Upper lobe of right lung (tissue), 1 donor: ENCODE measurements around the gene BCL11A. TPM values are rescaled to one million over a fixed set of nuclear protein-coding genes. Genes with fewer than 3 reads are reported as not detected.

Experiments used
- ATAC-seq: fragments of 200-7000 bp; cut with Tn5 transposase; one replicate; pipeline ENCODE4 v1.9.1; 2020; ENCODE audit warnings: mild to moderate bottlenecking, moderate library complexity
- DNase-seq: peaks from one replicate; pipeline ENCODE4 v3.0.0-alpha.2; 2020
- H3K27ac ChIP-seq: fragments of 200-600 bp; one replicate; pipeline ENCODE4 v1.8.0; 2022
- H3K27me3 ChIP-seq: fragments of 200-600 bp; one replicate; pipeline ENCODE4 v1.8.0; 2022; ENCODE audit warnings: mild to moderate bottlenecking
- H3K36me3 ChIP-seq: fragments of 200-600 bp; one replicate; pipeline ENCODE4 v1.8.0; 2022
- H3K4me1 ChIP-seq: fragments of 200-600 bp; one replicate; pipeline ENCODE4 v1.8.0; 2022
- H3K4me3 ChIP-seq: fragments of 200-600 bp; one replicate; pipeline ENCODE4 v1.8.0; 2022; ENCODE audit warnings: mild to moderate bottlenecking
- H3K9me3 ChIP-seq: fragments of 200-600 bp; one replicate; pipeline ENCODE4 v1.8.0; 2022
- CTCF ChIP-seq: fragments of 200-600 bp; IDR thresholded peaks from one replicate; pipeline ENCODE4 v1.8.0; 2022; ENCODE audit warnings: antibody characterized with exemption
- intact Hi-C: fragments of 100-400 bp; cut with DNase I; formaldehyde crosslinking; loops from one replicate; pipeline ENCODE4 v1.11.0; 2022
- total RNA-seq: library from RNA; stranded (reverse); fragmentation: NEBNext Ultra II Directional; extraction: Animal tissue kit (Norgen Biotek cat#: 25700); gene quantifications from one replicate; pipeline ENCODE4 v1.2.1, GENCODE V29; 2021
- donor health status: DM: no; HTN: yes; CAD: no; lungs with severe emphysema.

The BCL11A gene
- total RNA-seq, 1 donor from 2014 or later, result 10.3 TPM

GRCh38 chr2:60496956-60497355, 56.5 kb downstream of the BCL11A start:
- no peak for TF ChIP-seq CTCF
- no peaks in the 10 kb centered on the region for H3K9me3 ChIP-seq
- H3K4me3 ChIP-seq, result no peak overlapping the region
- no peaks in the 10 kb centered on the region for H3K4me1 ChIP-seq
- H3K27me3 ChIP-seq, result no peaks in the 10 kb centered on the region
- intact Hi-C loops, result no loop called here
- no peak overlapping the region for H3K27ac ChIP-seq
- H3K36me3 ChIP-seq, result no peaks in the 10 kb centered on the region
- DNase-seq (no peak), ATAC-seq (no peak)

GRCh38 chr2:60496475-60496874, 57.0 kb downstream of the BCL11A start:
- ATAC-seq, result no peak
- no peaks in the 10 kb centered on the region for H3K36me3 ChIP-seq

GRCh38 chr2:60495041-60495625, 58.3 kb downstream of the BCL11A start:
- H3K4me1 ChIP-seq, result no peaks in the 10 kb centered on the region
- intact Hi-C loops, result no loop called here
- DNase-seq (no peak), ATAC-seq (no peak)
- no peak overlapping the region for H3K4me3 ChIP-seq
- H3K27ac ChIP-seq, result no peak overlapping the region
- no peaks in the 10 kb centered on the region for H3K36me3 ChIP-seq
- H3K9me3 ChIP-seq, result no peaks in the 10 kb centered on the region
- H3K27me3 ChIP-seq, result no peaks in the 10 kb centered on the region
- TF ChIP-seq CTCF, result no peak

More at GRCh38 chr2:60496475-60496874, 57.0 kb downstream of the BCL11A start:
- H3K27ac ChIP-seq, result no peak overlapping the region
- H3K4me3 ChIP-seq, result no peak overlapping the region
- H3K27me3 ChIP-seq, result no peaks in the 10 kb centered on the region
- DNase-seq, result no peak
- TF ChIP-seq CTCF, result no peak
- intact Hi-C loops, result no loop called here
- no peaks in the 10 kb centered on the region for H3K9me3 ChIP-seq
- H3K4me1 ChIP-seq, result no peaks in the 10 kb centered on the region

- intact Hi-C loops, result no loop called here
- no peak overlapping the region for H3K27ac ChIP-seq
- H3K4me1 ChIP-seq, result no peaks in the 10 kb centered on the region
- H3K9me3 ChIP-seq, result no peaks in the 10 kb centered on the region
- no peak for ATAC-seq
- TF ChIP-seq CTCF, result no peak
- no peaks in the 10 kb centered on the region for H3K36me3 ChIP-seq
- H3K27me3 ChIP-seq, result no peaks in the 10 kb centered on the region
- H3K4me3 ChIP-seq, result no peak overlapping the region
- DNase-seq, result no peak
These were observed 59.6 kb downstream of the BCL11A start for GRCh38 chr2:60493804-60494387.

GRCh38 chr2:60492548-60492947, 60.9 kb downstream of the BCL11A start:
- no peak overlapping the region for H3K27ac ChIP-seq
- ATAC-seq (no peak), DNase-seq (no peak)
- no peaks in the 10 kb centered on the region for H3K4me1 ChIP-seq
- no peak overlapping the region for H3K4me3 ChIP-seq
- intact Hi-C loops, result no loop called here
- H3K9me3 ChIP-seq, result no peaks in the 10 kb centered on the region
- H3K36me3 ChIP-seq, result no peaks in the 10 kb centered on the region
- H3K27me3 ChIP-seq, result no peaks in the 10 kb centered on the region
- no peak for TF ChIP-seq CTCF
